ENCODE data around the gene UBASH3B.

Gene UBASH3B

DNA sequence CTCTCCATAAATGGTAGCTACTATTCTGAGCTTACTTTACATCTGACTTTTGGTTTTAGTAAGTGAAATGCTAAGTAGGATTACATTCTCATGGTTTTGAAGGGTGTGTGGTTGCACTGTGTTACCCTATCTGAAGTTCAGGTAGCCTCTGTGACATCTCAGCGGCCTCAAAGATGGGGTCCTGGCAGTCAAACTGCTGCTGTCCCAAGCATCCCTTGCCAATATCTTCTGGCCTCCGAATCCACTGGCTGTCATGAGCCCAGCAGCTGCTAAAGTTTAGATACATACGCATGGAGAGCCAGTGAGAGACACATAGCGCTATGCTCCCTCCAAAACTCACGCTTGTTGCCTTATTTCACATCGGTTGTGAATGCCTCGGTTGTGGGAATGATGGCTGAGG is 34.9 kb downstream of the UBASH3B start:
- no peak for TF ChIP-seq ZFX (IDR thresholded peaks at IDR 0.05; ENCODE audit: borderline replicate concordance)
- TF ChIP-seq, protein P1, sequence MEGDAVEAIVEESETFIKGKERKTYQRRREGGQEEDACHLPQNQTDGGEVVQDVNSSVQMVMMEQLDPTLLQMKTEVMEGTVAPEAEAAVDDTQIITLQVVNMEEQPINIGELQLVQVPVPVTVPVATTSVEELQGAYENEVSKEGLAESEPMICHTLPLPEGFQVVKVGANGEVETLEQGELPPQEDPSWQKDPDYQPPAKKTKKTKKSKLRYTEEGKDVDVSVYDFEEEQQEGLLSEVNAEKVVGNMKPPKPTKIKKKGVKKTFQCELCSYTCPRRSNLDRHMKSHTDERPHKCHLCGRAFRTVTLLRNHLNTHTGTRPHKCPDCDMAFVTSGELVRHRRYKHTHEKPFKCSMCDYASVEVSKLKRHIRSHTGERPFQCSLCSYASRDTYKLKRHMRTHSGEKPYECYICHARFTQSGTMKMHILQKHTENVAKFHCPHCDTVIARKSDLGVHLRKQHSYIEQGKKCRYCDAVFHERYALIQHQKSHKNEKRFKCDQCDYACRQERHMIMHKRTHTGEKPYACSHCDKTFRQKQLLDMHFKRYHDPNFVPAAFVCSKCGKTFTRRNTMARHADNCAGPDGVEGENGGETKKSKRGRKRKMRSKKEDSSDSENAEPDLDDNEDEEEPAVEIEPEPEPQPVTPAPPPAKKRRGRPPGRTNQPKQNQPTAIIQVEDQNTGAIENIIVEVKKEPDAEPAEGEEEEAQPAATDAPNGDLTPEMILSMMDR (IDR thresholded peaks at IDR 0.05), result no peak
- no peak overlapping the region for H3K27ac ChIP-seq

DNA sequence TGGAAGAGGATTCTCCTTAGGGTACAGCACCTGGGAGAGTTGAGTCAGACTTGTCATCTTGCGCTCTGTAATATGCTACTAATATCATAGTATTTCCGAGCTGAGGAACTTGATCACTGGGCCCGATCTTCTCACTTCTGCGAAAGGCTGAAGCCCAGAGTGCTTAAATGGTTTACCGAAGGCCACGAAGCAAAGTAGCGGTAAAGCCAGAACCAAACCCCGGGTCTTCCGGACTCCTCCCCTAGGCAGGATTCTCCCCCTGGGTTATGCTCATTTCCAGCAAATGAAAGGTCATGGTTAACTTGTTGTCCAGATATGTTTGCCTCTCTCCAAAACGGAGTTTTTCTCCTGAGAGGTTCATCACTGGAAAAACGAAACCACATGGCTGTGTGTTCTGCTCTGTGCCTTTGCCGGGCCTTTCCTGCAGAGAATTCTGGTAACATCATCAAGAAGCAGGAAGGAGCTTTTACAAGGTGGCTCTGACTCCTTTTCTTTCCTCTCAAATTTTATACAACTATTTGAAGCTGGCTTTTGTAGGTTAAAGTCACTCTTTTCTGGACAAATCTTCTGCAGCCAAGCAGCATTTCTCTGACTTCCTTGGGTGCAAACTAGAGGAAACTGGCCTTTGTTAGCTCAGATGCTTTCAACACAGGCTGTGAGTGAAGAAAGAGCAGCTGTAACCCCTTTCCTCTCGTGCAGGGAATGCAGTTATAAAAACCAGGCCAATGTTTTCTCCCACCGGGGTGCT is 35.5 kb downstream of the UBASH3B start:
- no peak overlapping the region for H3K27ac ChIP-seq
- TF ChIP-seq, protein P1 (IDR thresholded peaks at IDR 0.05), result no peak

DNA sequence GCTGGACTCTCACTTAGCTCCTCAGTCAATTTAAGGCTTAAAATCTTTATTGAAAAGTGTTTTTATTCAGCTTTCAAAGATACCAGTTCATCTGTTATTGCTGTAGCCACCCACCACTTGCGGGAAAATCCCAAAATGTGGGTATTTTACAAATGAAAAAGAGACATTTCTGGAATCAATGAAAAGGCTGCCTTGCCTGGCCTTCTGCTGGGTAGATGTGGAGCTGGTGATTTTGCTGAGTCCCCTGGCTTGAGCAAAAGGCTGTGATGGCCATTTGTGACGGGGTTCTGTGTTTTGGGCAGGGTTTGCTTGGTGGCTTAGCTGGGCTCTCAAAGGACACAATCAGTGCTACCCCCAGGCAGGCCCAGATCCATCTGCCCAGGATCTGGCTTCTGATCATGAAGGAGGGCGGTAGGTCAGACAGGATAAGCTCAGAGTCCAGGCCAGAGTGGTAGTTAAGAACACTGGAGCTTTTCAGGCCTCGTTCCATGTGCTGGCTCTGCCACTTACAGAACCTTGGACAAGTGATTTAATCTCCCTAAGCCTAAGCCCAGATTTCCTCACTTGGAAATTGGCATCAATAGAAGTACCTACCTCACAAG is 36.1 kb downstream of the UBASH3B start:
- no peak for TF ChIP-seq ZFX (IDR thresholded peaks at IDR 0.05; ENCODE audit: borderline replicate concordance)
- TF ChIP-seq, protein P1 (IDR thresholded peaks at IDR 0.05), result no peak
- no peak overlapping the region for H3K27ac ChIP-seq

DNA sequence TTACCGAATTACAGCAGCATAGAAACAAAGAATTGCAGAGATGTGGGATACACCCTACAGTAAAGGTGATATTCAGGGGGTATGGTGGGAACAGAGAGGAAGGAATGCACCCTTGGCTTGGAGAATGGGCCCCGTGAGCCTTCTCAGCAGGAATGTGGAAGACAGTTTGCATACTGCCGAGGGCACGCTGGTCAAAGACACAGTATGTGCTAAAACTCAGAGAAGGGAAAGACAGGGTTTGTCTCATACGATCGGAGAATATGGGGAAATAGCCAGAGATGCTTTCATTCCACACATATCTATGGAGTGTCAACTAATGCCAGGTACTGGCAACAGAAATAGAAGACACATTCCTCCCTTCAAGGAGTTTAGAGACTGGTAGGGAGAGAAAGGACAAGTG is 36.9 kb downstream of the UBASH3B start:
- H3K27ac ChIP-seq, result no peak overlapping the region
- TF ChIP-seq ZFX (IDR thresholded peaks at IDR 0.05; ENCODE audit: borderline replicate concordance), result no peak
- TF ChIP-seq, protein P1 (IDR thresholded peaks at IDR 0.05), result no peak

DNA sequence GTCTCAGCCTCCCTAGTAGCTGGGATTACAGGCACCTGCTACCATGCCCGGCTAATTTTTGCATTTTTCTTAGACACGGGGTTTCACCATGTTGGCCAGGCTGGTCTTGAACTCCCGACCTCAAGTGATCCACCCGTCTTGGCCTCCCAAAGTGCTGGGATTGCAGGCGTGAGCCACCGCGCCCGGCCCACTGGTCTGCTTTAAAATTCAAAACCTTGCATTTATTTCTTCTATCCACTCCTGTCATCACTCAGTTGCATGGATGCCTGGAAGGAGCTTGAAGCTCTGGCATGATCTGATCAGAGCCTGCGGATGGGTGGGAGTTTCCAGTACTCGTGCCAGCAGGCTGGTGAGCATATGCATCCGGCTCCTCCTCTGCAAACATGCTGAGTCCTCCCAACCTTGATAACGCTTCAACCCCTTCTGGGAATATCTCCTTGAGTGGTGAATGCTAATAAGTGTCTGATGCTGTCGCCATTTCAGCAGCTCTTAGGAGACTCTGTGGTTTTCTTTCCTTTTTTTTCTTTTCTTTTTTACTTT is 39.6 kb downstream of the UBASH3B start:
- H3K27ac ChIP-seq, result no peak overlapping the region
- no peak for TF ChIP-seq ZFX (IDR thresholded peaks at IDR 0.05; ENCODE audit: borderline replicate concordance)
- TF ChIP-seq, protein P1 (IDR thresholded peaks at IDR 0.05), result no peak

DNA sequence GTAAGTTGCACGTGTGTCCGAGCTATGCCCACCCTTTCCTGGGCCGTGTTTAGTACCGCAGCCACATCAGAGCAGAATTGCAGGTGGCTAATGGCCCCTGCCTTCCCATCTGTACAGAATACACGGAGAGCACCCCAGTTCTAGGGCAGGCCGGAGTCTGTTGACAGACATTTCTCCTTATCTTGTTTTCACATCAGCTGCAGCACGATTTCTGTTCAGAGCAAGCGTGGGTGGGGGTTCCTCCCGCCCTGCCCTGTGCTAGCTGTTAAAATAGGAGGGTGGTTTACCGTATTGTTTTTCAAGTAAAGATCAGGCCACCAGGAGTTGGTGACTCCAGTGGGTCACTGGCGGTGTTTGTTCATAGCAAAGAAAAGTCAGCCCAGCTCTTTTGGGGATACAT is 41.1 kb downstream of the UBASH3B start:
- no peak for TF ChIP-seq ZFX (IDR thresholded peaks at IDR 0.05; ENCODE audit: borderline replicate concordance)
- TF ChIP-seq, protein P1 (IDR thresholded peaks at IDR 0.05), result no peak
- no peak overlapping the region for H3K27ac ChIP-seq

DNA sequence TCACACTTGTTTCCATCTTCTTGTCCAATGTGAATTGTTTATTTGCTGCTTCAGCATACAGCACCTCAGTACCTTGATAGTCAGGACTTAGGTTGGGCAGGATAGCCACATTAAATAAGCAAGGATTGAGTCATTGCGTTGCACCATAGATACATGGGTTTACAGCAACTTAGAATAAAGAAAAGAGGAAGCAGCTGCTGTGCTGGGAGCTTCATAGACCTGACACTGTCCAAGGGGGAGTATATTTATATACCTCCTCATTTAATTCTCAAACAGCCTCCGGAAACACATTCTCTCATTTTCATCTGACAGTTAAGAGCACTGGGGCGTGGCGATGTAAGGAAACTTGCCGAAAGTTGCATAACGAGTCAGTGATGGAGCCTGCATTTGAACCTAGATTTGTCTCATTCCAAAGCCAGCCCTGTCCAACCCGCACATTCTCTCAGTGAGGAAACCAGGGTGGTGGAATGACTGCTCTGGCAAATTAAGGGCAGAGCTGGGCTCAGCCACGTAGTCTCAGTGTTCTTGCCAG is 42.2 kb downstream of the UBASH3B start:
- TF ChIP-seq ZFX (IDR thresholded peaks at IDR 0.05; ENCODE audit: borderline replicate concordance), result no peak
- TF ChIP-seq, protein P1 (IDR thresholded peaks at IDR 0.05), result no peak
- no peak overlapping the region for H3K27ac ChIP-seq
